Panc1 (cell line): Measurements from ENCODE around the gene RBFA. TPM values are rescaled to one million over a fixed set of nuclear protein-coding genes. Genes with fewer than 3 reads are reported as not detected.
A peak's percentile ranks its signal among the peaks of the same experiment; 100 is the strongest.
"Not testable (repeated sequence)": the region's sequence is repeated elsewhere in the genome, so short reads cannot be mapped to it uniquely, and the experiment has no call there.

Source experiments
- ATAC-seq: fragments of 200-7000 bp; cut with Tn5 transposase; 2 replicates; pipeline ENCODE4 v1.9.1; 2020; ENCODE audit warnings: mild to moderate bottlenecking, moderate library complexity
- BruUV-seq: library from RNA; stranded (reverse); fragments of 400-500 nt; replicated peaks from 2 replicates; lab custom pipeline; 2021; lab: Mats Ljungman, UMichigan
- CTCF ChIA-PET: fragments of 300-600 bp; sonication (Branson Sonifier 250); formaldehyde crosslinking; loops from one replicate; lab custom pipeline; 2022; ENCODE audit warnings: antibody characterized with exemption; lab: Charles Lee
- POLR2A ChIA-PET: fragments of 300-600 bp; sonication (Branson Sonifier 250); formaldehyde crosslinking; loops from one replicate; lab custom pipeline; 2022; ENCODE audit warnings: antibody characterized with exemption; lab: Charles Lee
- DNase-seq: peaks from one replicate; pipeline ENCODE4 v3.0.0-alpha.2; 2010; ENCODE audit warnings: low read depth, low spot score
- H3K27ac ChIP-seq: 2 replicates; pipeline ENCODE4 v1.5.1; 2011; ENCODE audit warnings: mild to moderate bottlenecking, low read length, inconsistent platforms
- H3K27me3 ChIP-seq: fragments of 200-500 bp; sonication (Bioruptor generic); 2 replicates; pipeline ENCODE4 v1.6.0; 2014; ENCODE audit warnings: low read length, inconsistent platforms; ENCODE audit not compliant: control insufficient read depth, insufficient read depth
- H3K36me3 ChIP-seq: fragments of 200-500 bp; sonication (Bioruptor generic); 2 replicates; pipeline ENCODE4 v1.5.1; 2014; ENCODE audit warnings: inconsistent platforms, mild to moderate bottlenecking, low read length, moderate library complexity; ENCODE audit not compliant: control insufficient read depth, insufficient read depth
- H3K4me1 ChIP-seq: 2 replicates; pipeline ENCODE4 v1.5.1; 2011; ENCODE audit warnings: inconsistent platforms, mild to moderate bottlenecking, low read length, moderate library complexity; ENCODE audit not compliant: control insufficient read depth, insufficient read depth
- H3K4me3 ChIP-seq, 2 experiments: 2 replicates each; pipeline ENCODE4 v1.5.1; 2011 to 2012; ENCODE audit warnings: low read depth in 2 of 2, low read length in 2 of 2, mild to moderate bottlenecking in 2 of 2, inconsistent platforms in 1 of 2, moderate library complexity in 1 of 2
- H3K9me3 ChIP-seq: fragments of 200-500 bp; sonication (Bioruptor generic); 2 replicates; pipeline ENCODE4 v1.5.1; 2014; ENCODE audit warnings: low read depth, mild to moderate bottlenecking, inconsistent platforms, low read length, moderate library complexity; ENCODE audit not compliant: control insufficient read depth, insufficient read depth
- POLR2AphosphoS5 ChIP-seq: IDR thresholded peaks from 2 replicates; pipeline ENCODE4 v1.6.1; 2012; ENCODE audit warnings: mild to moderate bottlenecking, low read depth, low read length, moderate library complexity
- SIN3A ChIP-seq: IDR thresholded peaks from 2 replicates; pipeline ENCODE4 v1.6.1; 2012; ENCODE audit warnings: low read depth, mild to moderate bottlenecking, low read length, moderate library complexity, borderline replicate concordance; ENCODE audit not compliant: insufficient read depth
- TCF7L2 ChIP-seq: IDR thresholded peaks from 2 replicates; pipeline ENCODE4 v1.6.1; 2011; ENCODE audit warnings: mild to moderate bottlenecking, low read depth, low read length, inconsistent platforms
- in situ Hi-C: cut with HindIII; loops from 2 replicates; pipeline ENCODE4 v1.10.0; 2016; ENCODE audit warnings: low sequenced_read_pairs, low pct_unique_long_range_greater_than_20kb
- intact Hi-C: fragments of 100-400 bp; cut with micrococcal nuclease; formaldehyde crosslinking; loops from one replicate; pipeline ENCODE4 v1.10.0; 2022; ENCODE audit not compliant: unreplicated experiment
- total RNA-seq: library from RNA; stranded (reverse); gene quantifications from one replicate; pipeline ENCODE4 v1.2.1, GENCODE V29; 2021; ENCODE audit not compliant: unreplicated experiment
- TF ChIP-seq, protein P1 (sequence below), 2 experiments: IDR thresholded peaks; 2 replicates each; pipeline ENCODE4 v1.6.1; 2011 to 2012; ENCODE audit warnings: low read depth in 2 of 2, control low read depth in 1 of 2, low read length in 1 of 2, mild to moderate bottlenecking in 1 of 2, moderate library complexity in 1 of 2; ENCODE audit not compliant: insufficient read depth in 1 of 2
- TF ChIP-seq, protein P2 (sequence below): fragments of 450-650 bp; IDR thresholded peaks from 2 replicates; pipeline ENCODE4 v1.5.1; 2017; ENCODE audit warnings: mild to moderate bottlenecking

RBFA gene
- total RNA-seq, 1 experiment from 2014 or later: 83.1 TPM

DNA sequence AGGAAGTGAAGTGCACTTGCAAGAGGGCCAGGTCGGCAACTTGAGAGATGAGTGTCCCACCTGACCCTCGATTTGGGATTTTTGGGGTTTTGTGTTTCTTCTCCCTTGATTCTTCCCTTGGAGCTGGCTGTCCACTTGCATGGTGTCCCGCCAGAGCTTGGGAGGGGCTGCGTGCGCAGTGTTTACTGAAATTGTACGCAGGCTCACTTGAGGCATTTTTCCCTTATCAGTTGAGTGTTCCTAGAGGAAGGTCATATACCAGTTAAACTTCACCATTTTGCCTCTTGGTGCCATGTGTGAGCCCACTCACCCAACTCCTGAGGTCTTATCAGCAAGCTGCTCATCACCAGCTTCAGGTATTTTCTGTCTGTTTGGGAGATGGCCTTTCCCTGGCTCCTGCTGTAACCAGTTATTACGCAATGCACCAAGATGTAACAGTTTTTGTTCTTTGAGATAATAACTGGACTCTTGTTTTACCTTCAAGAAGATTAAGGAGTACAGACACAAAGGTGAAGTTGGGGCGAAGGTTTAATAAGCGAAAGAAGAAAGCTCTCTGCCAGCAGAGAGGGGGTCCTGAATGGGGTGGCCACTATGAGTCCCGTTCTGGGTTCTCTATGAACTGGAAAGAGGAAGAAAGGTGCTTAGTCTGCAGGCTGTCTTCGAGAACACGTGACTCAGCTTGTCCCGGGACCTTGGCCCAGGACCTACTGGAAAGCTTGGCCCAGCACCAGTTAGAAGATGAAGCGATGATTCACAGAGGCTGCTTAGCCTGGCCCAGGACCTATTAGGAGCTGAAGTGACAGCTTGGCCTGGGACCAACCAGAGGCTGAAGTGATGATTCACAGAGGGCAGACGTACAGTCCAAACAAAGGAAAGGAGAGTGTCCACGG is 24.3 kb upstream of the RBFA start:
- TF ChIP-seq POLR2AphosphoS5 (no peak), SIN3A (no peak), TCF7L2 (no peak)
- TF ChIP-seq, protein P1, sequence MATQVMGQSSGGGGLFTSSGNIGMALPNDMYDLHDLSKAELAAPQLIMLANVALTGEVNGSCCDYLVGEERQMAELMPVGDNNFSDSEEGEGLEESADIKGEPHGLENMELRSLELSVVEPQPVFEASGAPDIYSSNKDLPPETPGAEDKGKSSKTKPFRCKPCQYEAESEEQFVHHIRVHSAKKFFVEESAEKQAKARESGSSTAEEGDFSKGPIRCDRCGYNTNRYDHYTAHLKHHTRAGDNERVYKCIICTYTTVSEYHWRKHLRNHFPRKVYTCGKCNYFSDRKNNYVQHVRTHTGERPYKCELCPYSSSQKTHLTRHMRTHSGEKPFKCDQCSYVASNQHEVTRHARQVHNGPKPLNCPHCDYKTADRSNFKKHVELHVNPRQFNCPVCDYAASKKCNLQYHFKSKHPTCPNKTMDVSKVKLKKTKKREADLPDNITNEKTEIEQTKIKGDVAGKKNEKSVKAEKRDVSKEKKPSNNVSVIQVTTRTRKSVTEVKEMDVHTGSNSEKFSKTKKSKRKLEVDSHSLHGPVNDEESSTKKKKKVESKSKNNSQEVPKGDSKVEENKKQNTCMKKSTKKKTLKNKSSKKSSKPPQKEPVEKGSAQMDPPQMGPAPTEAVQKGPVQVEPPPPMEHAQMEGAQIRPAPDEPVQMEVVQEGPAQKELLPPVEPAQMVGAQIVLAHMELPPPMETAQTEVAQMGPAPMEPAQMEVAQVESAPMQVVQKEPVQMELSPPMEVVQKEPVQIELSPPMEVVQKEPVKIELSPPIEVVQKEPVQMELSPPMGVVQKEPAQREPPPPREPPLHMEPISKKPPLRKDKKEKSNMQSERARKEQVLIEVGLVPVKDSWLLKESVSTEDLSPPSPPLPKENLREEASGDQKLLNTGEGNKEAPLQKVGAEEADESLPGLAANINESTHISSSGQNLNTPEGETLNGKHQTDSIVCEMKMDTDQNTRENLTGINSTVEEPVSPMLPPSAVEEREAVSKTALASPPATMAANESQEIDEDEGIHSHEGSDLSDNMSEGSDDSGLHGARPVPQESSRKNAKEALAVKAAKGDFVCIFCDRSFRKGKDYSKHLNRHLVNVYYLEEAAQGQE (IDR thresholded peaks at IDR 0.05; ENCODE audit: insufficient read depth in 1 of 2, low read depth in 2 of 2, low read length in 1 of 2): no peak
- TF ChIP-seq, protein P2, sequence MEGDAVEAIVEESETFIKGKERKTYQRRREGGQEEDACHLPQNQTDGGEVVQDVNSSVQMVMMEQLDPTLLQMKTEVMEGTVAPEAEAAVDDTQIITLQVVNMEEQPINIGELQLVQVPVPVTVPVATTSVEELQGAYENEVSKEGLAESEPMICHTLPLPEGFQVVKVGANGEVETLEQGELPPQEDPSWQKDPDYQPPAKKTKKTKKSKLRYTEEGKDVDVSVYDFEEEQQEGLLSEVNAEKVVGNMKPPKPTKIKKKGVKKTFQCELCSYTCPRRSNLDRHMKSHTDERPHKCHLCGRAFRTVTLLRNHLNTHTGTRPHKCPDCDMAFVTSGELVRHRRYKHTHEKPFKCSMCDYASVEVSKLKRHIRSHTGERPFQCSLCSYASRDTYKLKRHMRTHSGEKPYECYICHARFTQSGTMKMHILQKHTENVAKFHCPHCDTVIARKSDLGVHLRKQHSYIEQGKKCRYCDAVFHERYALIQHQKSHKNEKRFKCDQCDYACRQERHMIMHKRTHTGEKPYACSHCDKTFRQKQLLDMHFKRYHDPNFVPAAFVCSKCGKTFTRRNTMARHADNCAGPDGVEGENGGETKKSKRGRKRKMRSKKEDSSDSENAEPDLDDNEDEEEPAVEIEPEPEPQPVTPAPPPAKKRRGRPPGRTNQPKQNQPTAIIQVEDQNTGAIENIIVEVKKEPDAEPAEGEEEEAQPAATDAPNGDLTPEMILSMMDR: no peak
- Histone ChIP-seq H3K36me3 (no peaks in the 10 kb centered on the region), H3K27me3 (no peaks in the 10 kb centered on the region), H3K27ac (0 out of 2 replicates have a peak overlapping the region, but pooled peaks have one; percentile 12), H3K4me3 (no peak overlapping the region), H3K4me1 (peaks cover 6% of the 10 kb centered on the region; the same call in 1 of the 2 replicates), H3K9me3 (no peaks in the 10 kb centered on the region)
- BruUV-seq: no TSS peak
- CTCF ChIA-PET: interaction anchor here (0.6 kb wide), 1 partner anchor 17 kb away, joined by 7 read pairs; no protein-coding TSS in a partner anchor
- ATAC-seq (peak; percentile 94), DNase-seq (peak; percentile 85)
- in situ Hi-C loops: no loop called here
- intact Hi-C loops: no loop called here
- POLR2A ChIA-PET: no interaction called here

DNA sequence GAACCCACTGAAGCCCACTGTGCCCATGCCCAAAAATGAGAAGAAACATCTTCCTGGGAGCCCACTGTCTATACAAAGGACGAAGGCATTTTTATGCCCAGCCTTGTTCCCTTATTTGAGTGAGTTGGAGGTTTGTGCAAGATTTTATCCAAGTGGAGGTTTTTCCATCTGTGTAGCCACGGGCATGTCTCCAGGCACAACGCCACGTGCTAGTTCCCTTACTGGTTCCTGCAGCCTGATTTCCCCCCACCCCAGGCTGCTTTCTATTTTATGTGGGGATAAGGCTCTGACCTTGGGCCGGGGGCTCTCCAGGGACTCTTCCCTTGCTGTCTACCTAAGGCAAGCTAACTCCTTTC is 23.7 kb upstream of the RBFA start:
- DNase-seq (no peak), ATAC-seq (peak; percentile 50)
- TF ChIP-seq POLR2AphosphoS5 (no peak), TCF7L2 (no peak), SIN3A (no peak)
- in situ Hi-C loops (no loop called here), intact Hi-C loops (no loop called here)
- Histone ChIP-seq H3K27me3 (no peaks in the 10 kb centered on the region), H3K4me1 (peaks cover 6% of the 10 kb centered on the region; the same call in 1 of the 2 replicates), H3K36me3 (no peaks in the 10 kb centered on the region), H3K27ac (0 out of 2 replicates have a peak overlapping the region, but pooled peaks have one; percentile 12), H3K9me3 (no peaks in the 10 kb centered on the region), H3K4me3 (no peak overlapping the region)
- ChIA-PET CTCF (interaction anchor here (0.6 kb wide), 1 partner anchor 18 kb away, joined by 7 read pairs; no protein-coding TSS in a partner anchor), POLR2A (no interaction called here)
- no TSS peak for BruUV-seq

DNA sequence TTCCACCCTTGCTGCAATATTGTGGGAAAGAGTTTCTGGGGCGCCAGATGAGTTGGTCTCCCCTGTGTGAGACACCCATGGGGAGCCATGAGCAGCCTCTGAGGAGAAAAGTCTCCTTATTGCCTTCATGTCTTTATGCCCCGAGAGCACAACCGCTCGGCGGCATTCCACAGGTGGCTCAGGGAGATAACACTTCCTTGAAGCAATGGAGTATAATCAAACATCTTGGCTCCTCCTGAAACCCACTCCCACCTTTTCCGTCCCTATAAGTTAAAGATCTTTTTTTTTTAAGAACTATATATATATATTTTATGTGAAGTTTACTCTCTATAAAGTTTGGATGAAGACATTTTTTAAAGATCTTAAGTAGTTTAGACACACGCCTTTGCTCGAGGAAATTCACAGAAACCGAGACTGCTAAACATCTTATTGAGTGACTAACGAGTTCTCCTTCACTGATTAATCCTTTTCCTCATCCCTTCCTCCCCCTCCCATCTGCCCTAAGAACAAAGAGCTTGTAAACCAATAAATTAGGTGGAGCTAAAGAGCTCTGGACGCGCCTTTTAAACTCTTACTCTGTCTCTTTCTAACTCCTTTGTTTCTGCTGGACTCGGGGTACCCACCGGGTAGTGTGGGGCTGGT is 22.6 kb upstream of the RBFA start:
- ATAC-seq, H3K9me3 ChIP-seq, DNase-seq, intact Hi-C loops, CTCF ChIA-PET, H3K36me3 ChIP-seq, H3K27me3 ChIP-seq, BruUV-seq, H3K27ac ChIP-seq, H3K4me3 ChIP-seq, POLR2A ChIA-PET, H3K4me1 ChIP-seq, in situ Hi-C loops: not testable (repeated sequence)
